ENCODE data around the gene TCF25.
A peak's percentile ranks its signal among the peaks of the same experiment; 100 is the strongest.

The TCF25 gene

GRCh38 chr16:89861648-89862047 lies 11.7 kb upstream of the TCF25 start:
- H3F3A ChIP-seq (ENCODE audit: low read depth), result no peaks in the 10 kb centered on the region
- no peaks in the 10 kb centered on the region for H3K9me2 ChIP-seq (replicated peaks; ENCODE audit: low read depth, low read length)
- no peak overlapping the region for H3K4me3 ChIP-seq (ENCODE audit: low read length, poor library complexity, severe bottlenecking)
- no peaks in the 10 kb centered on the region for H3K79me2 ChIP-seq (ENCODE audit: insufficient read depth, low read length)
- no peaks in the 10 kb centered on the region for H3K9me3 ChIP-seq (ENCODE audit: insufficient read depth, low read depth, low read length)
- no peaks in the 10 kb centered on the region for H4K20me1 ChIP-seq (ENCODE audit: insufficient read depth, low read length, poor library complexity, severe bottlenecking)
- peaks cover 7% of the 10 kb centered on the region for H3K4me1 ChIP-seq (ENCODE audit: insufficient read depth, low read length, poor library complexity, severe bottlenecking)
- H2AFZ ChIP-seq (ENCODE audit: low read length), result no peak overlapping the region
- no peaks in the 10 kb centered on the region for H3K27me3 ChIP-seq (ENCODE audit: insufficient read depth, low read length, poor library complexity, severe bottlenecking)
- no peaks in the 10 kb centered on the region for H3K36me3 ChIP-seq (ENCODE audit: insufficient read depth, low read length)
- no peak overlapping the region for H3K9ac ChIP-seq (ENCODE audit: low read depth, low read length, poor library complexity, severe bottlenecking)
- TF ChIP-seq CTCF (conservative IDR thresholded peaks at IDR 0.05; ENCODE audit: low read length) (no peak), EZH2phosphoT487 (IDR thresholded peaks at IDR 0.05; ENCODE audit: borderline replicate concordance) (no peak)
- H3K4me2 ChIP-seq (ENCODE audit: low read depth, low read length, poor library complexity, severe bottlenecking), result no peak overlapping the region

GRCh38 chr16:89862732-89863131 lies 10.7 kb upstream of the TCF25 start:
- Histone ChIP-seq H3K27me3 (ENCODE audit: insufficient read depth, low read length, poor library complexity, severe bottlenecking) (no peaks in the 10 kb centered on the region), H3K4me2 (ENCODE audit: low read depth, low read length, poor library complexity, severe bottlenecking) (no peak overlapping the region), H3F3A (ENCODE audit: low read depth) (no peaks in the 10 kb centered on the region), H4K20me1 (ENCODE audit: insufficient read depth, low read length, poor library complexity, severe bottlenecking) (no peaks in the 10 kb centered on the region), H3K36me3 (ENCODE audit: insufficient read depth, low read length) (no peaks in the 10 kb centered on the region), H3K79me2 (ENCODE audit: insufficient read depth, low read length) (no peaks in the 10 kb centered on the region), H2AFZ (ENCODE audit: low read length) (no peak overlapping the region), H3K9ac (ENCODE audit: low read depth, low read length, poor library complexity, severe bottlenecking) (no peak overlapping the region), H3K9me3 (ENCODE audit: insufficient read depth, low read depth, low read length) (no peaks in the 10 kb centered on the region), H3K4me1 (ENCODE audit: insufficient read depth, low read length, poor library complexity, severe bottlenecking) (peaks cover 7% of the 10 kb centered on the region), H3K9me2 (replicated peaks; ENCODE audit: low read depth, low read length) (no peaks in the 10 kb centered on the region), H3K4me3 (ENCODE audit: low read length, poor library complexity, severe bottlenecking) (no peak overlapping the region)
- no peak for TF ChIP-seq EZH2phosphoT487 (IDR thresholded peaks at IDR 0.05; ENCODE audit: borderline replicate concordance)

GRCh38 chr16:89863741-89864526 lies 9.5 kb upstream of the TCF25 start:
- H3K36me3 ChIP-seq (ENCODE audit: insufficient read depth, low read length), result no peaks in the 10 kb centered on the region
- H4K20me1 ChIP-seq (ENCODE audit: insufficient read depth, low read length, poor library complexity, severe bottlenecking), result no peaks in the 10 kb centered on the region
- TF ChIP-seq EZH2phosphoT487 (IDR thresholded peaks at IDR 0.05; ENCODE audit: borderline replicate concordance) (no peak), CTCF (conservative IDR thresholded peaks at IDR 0.05; ENCODE audit: low read length) (no peak)
- H3K79me2 ChIP-seq (ENCODE audit: insufficient read depth, low read length), result no peaks in the 10 kb centered on the region
- peak overlapping the region; percentile 75; the same call in 1 of the 2 replicates for H2AFZ ChIP-seq (ENCODE audit: low read length)
- H3K9ac ChIP-seq (ENCODE audit: low read depth, low read length, poor library complexity, severe bottlenecking), result no peak overlapping the region
- H3K4me3 ChIP-seq (ENCODE audit: low read length, poor library complexity, severe bottlenecking), result no peak overlapping the region
- H3K9me3 ChIP-seq (ENCODE audit: insufficient read depth, low read depth, low read length), result no peaks in the 10 kb centered on the region
- peaks cover 7% of the 10 kb centered on the region for H3K4me1 ChIP-seq (ENCODE audit: insufficient read depth, low read length, poor library complexity, severe bottlenecking)
- no peaks in the 10 kb centered on the region for H3K9me2 ChIP-seq (replicated peaks; ENCODE audit: low read depth, low read length)
- no peaks in the 10 kb centered on the region for H3F3A ChIP-seq (ENCODE audit: low read depth)
- peak overlapping the region; percentile 12 for H3K4me2 ChIP-seq (ENCODE audit: low read depth, low read length, poor library complexity, severe bottlenecking)
- no peaks in the 10 kb centered on the region for H3K27me3 ChIP-seq (ENCODE audit: insufficient read depth, low read length, poor library complexity, severe bottlenecking)

GRCh38 chr16:89864527-89864820 lies 8.9 kb upstream of the TCF25 start:
- H3K9ac ChIP-seq (ENCODE audit: low read depth, low read length, poor library complexity, severe bottlenecking), result no peak overlapping the region
- TF ChIP-seq CTCF (conservative IDR thresholded peaks at IDR 0.05; ENCODE audit: low read length) (no peak), EZH2phosphoT487 (IDR thresholded peaks at IDR 0.05; ENCODE audit: borderline replicate concordance) (no peak)
- H3K27me3 ChIP-seq (ENCODE audit: insufficient read depth, low read length, poor library complexity, severe bottlenecking), result no peaks in the 10 kb centered on the region
- H4K20me1 ChIP-seq (ENCODE audit: insufficient read depth, low read length, poor library complexity, severe bottlenecking), result no peaks in the 10 kb centered on the region
- no peaks in the 10 kb centered on the region for H3K9me2 ChIP-seq (replicated peaks; ENCODE audit: low read depth, low read length)
- H3K4me2 ChIP-seq (ENCODE audit: low read depth, low read length, poor library complexity, severe bottlenecking), result no peak overlapping the region
- H3K4me3 ChIP-seq (ENCODE audit: low read length, poor library complexity, severe bottlenecking), result no peak overlapping the region
- H3K36me3 ChIP-seq (ENCODE audit: insufficient read depth, low read length), result no peaks in the 10 kb centered on the region
- no peaks in the 10 kb centered on the region for H3F3A ChIP-seq (ENCODE audit: low read depth)
- peaks cover 7% of the 10 kb centered on the region for H3K4me1 ChIP-seq (ENCODE audit: insufficient read depth, low read length, poor library complexity, severe bottlenecking)
- H3K79me2 ChIP-seq (ENCODE audit: insufficient read depth, low read length), result no peaks in the 10 kb centered on the region
- H3K9me3 ChIP-seq (ENCODE audit: insufficient read depth, low read depth, low read length), result no peaks in the 10 kb centered on the region
- H2AFZ ChIP-seq (ENCODE audit: low read length), result peak overlapping the region; percentile 75; the same call in 1 of the 2 replicates
